ENCODE measurements around the gene COL8A1. TPM values are rescaled to one million over a fixed set of nuclear protein-coding genes. Genes with fewer than 3 reads are reported as not detected.

The COL8A1 gene
- total RNA-seq, 1 experiment from 2014 or later, result 0.87 TPM

DNA sequence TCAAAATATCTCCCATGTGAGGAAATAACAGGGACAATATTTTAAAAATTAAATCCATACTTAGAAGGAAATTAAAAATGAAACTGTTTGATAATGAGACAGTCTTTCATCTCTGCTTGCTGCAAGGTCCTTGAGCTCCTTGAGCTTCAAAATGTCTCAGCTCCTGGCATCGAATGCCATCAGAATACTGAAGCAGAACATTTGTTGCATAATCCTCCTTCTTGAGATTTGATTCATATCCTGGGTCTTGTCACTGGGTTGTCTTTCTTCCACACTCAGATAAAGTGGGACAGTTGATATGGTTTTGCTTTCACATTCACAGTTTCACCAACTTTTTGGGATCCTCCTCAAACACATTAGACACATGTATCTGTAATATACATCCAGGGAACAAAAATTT, 27.8 kb downstream of the COL8A1 start (continued):
- TF ChIP-seq, protein P1, sequence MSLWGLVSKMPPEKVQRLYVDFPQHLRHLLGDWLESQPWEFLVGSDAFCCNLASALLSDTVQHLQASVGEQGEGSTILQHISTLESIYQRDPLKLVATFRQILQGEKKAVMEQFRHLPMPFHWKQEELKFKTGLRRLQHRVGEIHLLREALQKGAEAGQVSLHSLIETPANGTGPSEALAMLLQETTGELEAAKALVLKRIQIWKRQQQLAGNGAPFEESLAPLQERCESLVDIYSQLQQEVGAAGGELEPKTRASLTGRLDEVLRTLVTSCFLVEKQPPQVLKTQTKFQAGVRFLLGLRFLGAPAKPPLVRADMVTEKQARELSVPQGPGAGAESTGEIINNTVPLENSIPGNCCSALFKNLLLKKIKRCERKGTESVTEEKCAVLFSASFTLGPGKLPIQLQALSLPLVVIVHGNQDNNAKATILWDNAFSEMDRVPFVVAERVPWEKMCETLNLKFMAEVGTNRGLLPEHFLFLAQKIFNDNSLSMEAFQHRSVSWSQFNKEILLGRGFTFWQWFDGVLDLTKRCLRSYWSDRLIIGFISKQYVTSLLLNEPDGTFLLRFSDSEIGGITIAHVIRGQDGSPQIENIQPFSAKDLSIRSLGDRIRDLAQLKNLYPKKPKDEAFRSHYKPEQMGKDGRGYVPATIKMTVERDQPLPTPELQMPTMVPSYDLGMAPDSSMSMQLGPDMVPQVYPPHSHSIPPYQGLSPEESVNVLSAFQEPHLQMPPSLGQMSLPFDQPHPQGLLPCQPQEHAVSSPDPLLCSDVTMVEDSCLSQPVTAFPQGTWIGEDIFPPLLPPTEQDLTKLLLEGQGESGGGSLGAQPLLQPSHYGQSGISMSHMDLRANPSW (CRISPR knock-in tag; conservative IDR thresholded peaks at IDR 0.05; ENCODE audit: low read depth), result no peak
- TF ChIP-seq, protein P2, sequence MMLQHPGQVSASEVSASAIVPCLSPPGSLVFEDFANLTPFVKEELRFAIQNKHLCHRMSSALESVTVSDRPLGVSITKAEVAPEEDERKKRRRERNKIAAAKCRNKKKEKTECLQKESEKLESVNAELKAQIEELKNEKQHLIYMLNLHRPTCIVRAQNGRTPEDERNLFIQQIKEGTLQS (CRISPR knock-in tag; conservative IDR thresholded peaks at IDR 0.05), result no peak
- TF ChIP-seq, protein P3, sequence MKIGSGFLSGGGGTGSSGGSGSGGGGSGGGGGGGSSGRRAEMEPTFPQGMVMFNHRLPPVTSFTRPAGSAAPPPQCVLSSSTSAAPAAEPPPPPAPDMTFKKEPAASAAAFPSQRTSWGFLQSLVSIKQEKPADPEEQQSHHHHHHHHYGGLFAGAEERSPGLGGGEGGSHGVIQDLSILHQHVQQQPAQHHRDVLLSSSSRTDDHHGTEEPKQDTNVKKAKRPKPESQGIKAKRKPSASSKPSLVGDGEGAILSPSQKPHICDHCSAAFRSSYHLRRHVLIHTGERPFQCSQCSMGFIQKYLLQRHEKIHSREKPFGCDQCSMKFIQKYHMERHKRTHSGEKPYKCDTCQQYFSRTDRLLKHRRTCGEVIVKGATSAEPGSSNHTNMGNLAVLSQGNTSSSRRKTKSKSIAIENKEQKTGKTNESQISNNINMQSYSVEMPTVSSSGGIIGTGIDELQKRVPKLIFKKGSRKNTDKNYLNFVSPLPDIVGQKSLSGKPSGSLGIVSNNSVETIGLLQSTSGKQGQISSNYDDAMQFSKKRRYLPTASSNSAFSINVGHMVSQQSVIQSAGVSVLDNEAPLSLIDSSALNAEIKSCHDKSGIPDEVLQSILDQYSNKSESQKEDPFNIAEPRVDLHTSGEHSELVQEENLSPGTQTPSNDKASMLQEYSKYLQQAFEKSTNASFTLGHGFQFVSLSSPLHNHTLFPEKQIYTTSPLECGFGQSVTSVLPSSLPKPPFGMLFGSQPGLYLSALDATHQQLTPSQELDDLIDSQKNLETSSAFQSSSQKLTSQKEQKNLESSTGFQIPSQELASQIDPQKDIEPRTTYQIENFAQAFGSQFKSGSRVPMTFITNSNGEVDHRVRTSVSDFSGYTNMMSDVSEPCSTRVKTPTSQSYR (CRISPR knock-in tag; IDR thresholded peaks at IDR 0.05), result no peak
- TF ChIP-seq, protein P4, sequence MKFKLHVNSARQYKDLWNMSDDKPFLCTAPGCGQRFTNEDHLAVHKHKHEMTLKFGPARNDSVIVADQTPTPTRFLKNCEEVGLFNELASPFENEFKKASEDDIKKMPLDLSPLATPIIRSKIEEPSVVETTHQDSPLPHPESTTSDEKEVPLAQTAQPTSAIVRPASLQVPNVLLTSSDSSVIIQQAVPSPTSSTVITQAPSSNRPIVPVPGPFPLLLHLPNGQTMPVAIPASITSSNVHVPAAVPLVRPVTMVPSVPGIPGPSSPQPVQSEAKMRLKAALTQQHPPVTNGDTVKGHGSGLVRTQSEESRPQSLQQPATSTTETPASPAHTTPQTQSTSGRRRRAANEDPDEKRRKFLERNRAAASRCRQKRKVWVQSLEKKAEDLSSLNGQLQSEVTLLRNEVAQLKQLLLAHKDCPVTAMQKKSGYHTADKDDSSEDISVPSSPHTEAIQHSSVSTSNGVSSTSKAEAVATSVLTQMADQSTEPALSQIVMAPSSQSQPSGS (CRISPR knock-in tag; IDR thresholded peaks at IDR 0.05; ENCODE audit: borderline replicate concordance, low read depth), result no peak
- TF ChIP-seq MXD4 (CRISPR knock-in tag; IDR thresholded peaks at IDR 0.05; ENCODE audit: borderline replicate concordance) (no peak), TP53 (CRISPR knock-in tag; IDR thresholded peaks at IDR 0.05) (no peak), ZNF263 (CRISPR knock-in tag; IDR thresholded peaks at IDR 0.05; ENCODE audit: low read depth) (no peak), ZNF232 (CRISPR knock-in tag; IDR thresholded peaks at IDR 0.05) (no peak)
- TF ChIP-seq, protein P5, sequence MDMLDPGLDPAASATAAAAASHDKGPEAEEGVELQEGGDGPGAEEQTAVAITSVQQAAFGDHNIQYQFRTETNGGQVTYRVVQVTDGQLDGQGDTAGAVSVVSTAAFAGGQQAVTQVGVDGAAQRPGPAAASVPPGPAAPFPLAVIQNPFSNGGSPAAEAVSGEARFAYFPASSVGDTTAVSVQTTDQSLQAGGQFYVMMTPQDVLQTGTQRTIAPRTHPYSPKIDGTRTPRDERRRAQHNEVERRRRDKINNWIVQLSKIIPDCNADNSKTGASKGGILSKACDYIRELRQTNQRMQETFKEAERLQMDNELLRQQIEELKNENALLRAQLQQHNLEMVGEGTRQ (CRISPR knock-in tag; IDR thresholded peaks at IDR 0.05), result no peak
- TF ChIP-seq, protein P6, sequence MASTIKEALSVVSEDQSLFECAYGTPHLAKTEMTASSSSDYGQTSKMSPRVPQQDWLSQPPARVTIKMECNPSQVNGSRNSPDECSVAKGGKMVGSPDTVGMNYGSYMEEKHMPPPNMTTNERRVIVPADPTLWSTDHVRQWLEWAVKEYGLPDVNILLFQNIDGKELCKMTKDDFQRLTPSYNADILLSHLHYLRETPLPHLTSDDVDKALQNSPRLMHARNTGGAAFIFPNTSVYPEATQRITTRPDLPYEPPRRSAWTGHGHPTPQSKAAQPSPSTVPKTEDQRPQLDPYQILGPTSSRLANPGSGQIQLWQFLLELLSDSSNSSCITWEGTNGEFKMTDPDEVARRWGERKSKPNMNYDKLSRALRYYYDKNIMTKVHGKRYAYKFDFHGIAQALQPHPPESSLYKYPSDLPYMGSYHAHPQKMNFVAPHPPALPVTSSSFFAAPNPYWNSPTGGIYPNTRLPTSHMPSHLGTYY (CRISPR knock-in tag; IDR thresholded peaks at IDR 0.05), result no peak

DNA sequence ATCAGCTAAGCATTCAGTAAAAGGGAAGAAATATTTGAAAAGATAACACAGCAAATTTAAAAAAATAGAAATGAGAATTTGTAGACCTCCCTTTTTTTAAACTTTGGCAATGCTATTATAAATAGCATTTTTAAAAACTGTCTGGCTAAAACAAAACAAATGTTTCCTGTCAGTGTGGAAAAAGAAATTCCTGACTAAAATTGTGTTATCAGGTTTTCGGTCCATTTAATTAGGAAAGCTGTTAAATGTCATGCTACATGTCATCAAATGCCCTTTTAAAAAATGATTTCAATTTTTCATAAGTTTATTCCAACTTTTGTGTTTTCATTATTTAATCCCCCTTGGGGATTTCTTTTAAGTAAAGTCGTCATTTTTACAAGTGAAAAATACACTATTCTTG, 29.6 kb downstream of the COL8A1 start:
- Mint-ChIP-seq H3K27me3 (ENCODE audit: low read depth) (no peaks in the 10 kb centered on the region; the same call in 1 of the 2 replicates), H3K27ac (no peak overlapping the region), H3K4me3 (no peak overlapping the region), H3K9me3 (peaks cover 7% of the 10 kb centered on the region), H3K36me3 (peaks cover 5% of the 10 kb centered on the region; the same call in 1 of the 2 replicates), H3K4me1 (peaks cover 26% of the 10 kb centered on the region)
- POLR2A ChIA-PET, result no interaction called here
- DNase-seq (ENCODE audit: low spot score) (no peak), ATAC-seq (no peak)
- CTCF ChIA-PET, result interaction anchor here (0.6 to 2.3 kb wide), 3 partner anchors 20 to 169 kb away, joined by 4 to 9 read pairs (median 9); no protein-coding TSS in a partner anchor
- TF ChIP-seq TEAD4 (CRISPR knock-in tag; IDR thresholded peaks at IDR 0.05) (no peak), CREM (CRISPR knock-in tag; IDR thresholded peaks at IDR 0.05) (no peak), ATF1 (CRISPR knock-in tag; IDR thresholded peaks at IDR 0.05) (no peak)
- TF ChIP-seq, protein P7, sequence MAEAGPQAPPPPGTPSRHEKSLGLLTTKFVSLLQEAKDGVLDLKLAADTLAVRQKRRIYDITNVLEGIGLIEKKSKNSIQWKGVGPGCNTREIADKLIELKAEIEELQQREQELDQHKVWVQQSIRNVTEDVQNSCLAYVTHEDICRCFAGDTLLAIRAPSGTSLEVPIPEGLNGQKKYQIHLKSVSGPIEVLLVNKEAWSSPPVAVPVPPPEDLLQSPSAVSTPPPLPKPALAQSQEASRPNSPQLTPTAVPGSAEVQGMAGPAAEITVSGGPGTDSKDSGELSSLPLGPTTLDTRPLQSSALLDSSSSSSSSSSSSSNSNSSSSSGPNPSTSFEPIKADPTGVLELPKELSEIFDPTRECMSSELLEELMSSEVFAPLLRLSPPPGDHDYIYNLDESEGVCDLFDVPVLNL (CRISPR knock-in tag; IDR thresholded peaks at IDR 0.05; ENCODE audit: borderline replicate concordance, low read depth), result no peak
- TF ChIP-seq, protein P8, sequence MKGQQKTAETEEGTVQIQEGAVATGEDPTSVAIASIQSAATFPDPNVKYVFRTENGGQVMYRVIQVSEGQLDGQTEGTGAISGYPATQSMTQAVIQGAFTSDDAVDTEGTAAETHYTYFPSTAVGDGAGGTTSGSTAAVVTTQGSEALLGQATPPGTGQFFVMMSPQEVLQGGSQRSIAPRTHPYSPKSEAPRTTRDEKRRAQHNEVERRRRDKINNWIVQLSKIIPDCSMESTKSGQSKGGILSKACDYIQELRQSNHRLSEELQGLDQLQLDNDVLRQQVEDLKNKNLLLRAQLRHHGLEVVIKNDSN (CRISPR knock-in tag; IDR thresholded peaks at IDR 0.05), result no peak
- TF ChIP-seq, protein P9, sequence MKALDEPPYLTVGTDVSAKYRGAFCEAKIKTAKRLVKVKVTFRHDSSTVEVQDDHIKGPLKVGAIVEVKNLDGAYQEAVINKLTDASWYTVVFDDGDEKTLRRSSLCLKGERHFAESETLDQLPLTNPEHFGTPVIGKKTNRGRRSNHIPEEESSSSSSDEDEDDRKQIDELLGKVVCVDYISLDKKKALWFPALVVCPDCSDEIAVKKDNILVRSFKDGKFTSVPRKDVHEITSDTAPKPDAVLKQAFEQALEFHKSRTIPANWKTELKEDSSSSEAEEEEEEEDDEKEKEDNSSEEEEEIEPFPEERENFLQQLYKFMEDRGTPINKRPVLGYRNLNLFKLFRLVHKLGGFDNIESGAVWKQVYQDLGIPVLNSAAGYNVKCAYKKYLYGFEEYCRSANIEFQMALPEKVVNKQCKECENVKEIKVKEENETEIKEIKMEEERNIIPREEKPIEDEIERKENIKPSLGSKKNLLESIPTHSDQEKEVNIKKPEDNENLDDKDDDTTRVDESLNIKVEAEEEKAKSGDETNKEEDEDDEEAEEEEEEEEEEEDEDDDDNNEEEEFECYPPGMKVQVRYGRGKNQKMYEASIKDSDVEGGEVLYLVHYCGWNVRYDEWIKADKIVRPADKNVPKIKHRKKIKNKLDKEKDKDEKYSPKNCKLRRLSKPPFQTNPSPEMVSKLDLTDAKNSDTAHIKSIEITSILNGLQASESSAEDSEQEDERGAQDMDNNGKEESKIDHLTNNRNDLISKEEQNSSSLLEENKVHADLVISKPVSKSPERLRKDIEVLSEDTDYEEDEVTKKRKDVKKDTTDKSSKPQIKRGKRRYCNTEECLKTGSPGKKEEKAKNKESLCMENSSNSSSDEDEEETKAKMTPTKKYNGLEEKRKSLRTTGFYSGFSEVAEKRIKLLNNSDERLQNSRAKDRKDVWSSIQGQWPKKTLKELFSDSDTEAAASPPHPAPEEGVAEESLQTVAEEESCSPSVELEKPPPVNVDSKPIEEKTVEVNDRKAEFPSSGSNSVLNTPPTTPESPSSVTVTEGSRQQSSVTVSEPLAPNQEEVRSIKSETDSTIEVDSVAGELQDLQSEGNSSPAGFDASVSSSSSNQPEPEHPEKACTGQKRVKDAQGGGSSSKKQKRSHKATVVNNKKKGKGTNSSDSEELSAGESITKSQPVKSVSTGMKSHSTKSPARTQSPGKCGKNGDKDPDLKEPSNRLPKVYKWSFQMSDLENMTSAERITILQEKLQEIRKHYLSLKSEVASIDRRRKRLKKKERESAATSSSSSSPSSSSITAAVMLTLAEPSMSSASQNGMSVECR (CRISPR knock-in tag; IDR thresholded peaks at IDR 0.05; ENCODE audit: borderline replicate concordance), result no peak
- TF ChIP-seq, protein P10, sequence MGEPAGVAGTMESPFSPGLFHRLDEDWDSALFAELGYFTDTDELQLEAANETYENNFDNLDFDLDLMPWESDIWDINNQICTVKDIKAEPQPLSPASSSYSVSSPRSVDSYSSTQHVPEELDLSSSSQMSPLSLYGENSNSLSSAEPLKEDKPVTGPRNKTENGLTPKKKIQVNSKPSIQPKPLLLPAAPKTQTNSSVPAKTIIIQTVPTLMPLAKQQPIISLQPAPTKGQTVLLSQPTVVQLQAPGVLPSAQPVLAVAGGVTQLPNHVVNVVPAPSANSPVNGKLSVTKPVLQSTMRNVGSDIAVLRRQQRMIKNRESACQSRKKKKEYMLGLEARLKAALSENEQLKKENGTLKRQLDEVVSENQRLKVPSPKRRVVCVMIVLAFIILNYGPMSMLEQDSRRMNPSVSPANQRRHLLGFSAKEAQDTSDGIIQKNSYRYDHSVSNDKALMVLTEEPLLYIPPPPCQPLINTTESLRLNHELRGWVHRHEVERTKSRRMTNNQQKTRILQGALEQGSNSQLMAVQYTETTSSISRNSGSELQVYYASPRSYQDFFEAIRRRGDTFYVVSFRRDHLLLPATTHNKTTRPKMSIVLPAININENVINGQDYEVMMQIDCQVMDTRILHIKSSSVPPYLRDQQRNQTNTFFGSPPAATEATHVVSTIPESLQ (CRISPR knock-in tag; IDR thresholded peaks at IDR 0.05), result no peak

Data from WTC11 (cell line).